C1 segment of cervical spinal cord (tissue), 14 donors: ENCODE data around the gene RNLS.
"Not testable (repeated sequence)": the region's sequence is repeated elsewhere in the genome, so short reads cannot be mapped to it uniquely, and the experiment has no call there.

ENCODE experiments used
- DNase-seq, 14 donors: peaks; one replicate each; lab custom pipeline; 2025; lab: John Stamatoyannopoulos, UW

RNLS gene

DNA sequence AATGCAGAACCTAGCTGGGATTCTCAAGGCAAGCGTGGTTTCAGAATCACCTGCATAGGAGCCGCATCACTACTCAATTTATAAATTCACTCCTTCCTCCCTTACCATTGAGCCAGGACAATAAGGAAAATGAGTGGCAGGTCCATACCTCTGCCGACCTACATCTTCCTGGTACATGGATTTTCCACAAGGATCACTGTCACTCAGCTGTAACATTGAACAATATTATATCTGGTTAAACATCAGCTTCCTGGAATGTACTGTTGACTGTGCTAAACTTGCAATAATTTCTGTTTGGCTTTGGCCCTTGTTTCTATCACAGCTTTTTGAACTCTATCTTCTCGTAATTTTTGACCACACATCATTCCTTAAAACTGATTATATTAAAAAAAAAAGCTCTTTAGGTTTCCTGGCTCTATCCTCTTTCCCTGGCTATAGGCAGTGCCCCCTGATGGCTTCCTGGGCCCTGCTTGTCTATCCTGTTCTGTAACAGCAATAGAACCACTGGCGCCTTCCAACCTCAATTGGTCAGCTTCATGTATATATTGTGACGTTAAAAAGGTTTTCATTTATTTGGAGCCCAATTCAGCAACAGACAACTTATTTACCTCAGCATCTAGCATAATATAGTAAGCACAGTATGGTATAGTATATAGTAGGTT lies 59.2 kb downstream of the RNLS start:
- no peak for DNase-seq

DNA sequence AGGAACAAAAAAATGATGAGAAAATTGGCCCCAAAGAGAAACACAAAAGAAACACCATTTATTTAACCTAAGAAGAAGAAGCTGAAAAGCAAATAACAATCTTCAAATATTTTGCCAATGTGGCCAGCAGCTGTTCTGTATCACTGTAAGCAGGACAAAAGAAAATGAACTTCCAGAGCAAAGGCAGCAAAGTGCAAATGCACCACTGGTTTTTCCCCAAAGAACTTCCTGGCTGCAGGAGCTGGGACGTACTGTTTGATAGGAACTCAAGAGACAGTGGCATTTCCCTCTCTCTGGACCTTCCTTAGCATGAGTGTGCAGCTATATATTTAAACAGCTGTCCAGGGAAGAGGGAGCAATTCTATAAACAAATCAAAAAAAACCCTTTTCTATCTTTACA lies 60.4 kb downstream of the RNLS start:
- DNase-seq: no peak

DNA sequence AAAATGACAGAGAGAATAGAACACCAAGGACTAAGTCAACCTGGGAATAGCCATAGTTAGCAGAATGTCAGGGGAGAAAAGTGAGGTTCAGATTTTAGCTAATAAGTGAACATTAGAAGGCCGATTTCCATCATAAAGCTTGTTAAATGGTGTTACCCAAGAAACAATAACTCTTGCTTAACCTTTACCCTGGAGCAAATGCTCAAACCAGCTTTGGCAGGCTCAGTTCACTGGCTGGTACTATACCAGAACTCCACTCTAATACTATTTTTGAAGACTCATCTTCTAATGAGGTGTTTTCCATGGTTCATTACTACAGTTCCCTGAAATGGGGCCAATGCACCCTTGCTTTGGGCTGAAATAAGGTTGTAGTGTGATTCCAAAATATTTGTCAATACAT lies 61.3 kb downstream of the RNLS start:
- DNase-seq: no peak

DNA sequence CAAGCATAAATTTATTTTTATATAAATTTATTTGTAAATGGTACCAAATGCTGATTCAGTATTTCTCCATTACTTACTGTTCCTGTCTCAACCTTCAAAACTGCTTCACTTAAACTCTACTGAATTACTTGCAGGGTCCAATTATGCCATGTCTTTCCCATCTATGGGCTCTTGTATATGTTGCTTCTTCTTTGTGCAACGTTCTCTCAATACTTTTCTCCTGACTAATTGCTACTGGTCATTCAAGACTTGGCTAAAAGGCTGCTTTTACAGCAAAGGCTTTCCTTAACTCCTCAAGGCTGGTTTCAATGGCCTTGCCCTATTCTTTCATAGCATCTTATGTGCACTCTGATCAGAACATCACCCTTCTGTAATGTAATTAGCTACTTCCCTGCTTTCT lies 67.9 kb downstream of the RNLS start:
- no peak for DNase-seq

DNA sequence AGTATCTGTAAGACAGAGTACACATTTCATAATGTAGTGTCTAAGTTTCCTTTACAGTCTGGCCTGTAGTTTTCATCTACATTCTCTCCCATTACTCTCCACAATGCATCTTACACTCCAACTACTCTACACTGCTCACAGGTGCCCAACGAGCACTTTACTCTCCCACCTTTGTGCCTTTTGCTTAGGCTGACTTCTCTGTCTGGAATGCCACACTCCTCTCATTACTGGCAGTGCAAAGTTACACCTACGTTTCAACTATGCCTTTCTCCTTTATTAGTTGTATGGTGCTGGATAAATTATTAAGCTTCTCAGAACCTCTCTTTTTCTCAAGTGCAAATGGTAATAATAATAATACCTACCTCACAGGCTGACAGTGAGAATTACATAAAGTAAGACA lies 70.5 kb downstream of the RNLS start:
- no peak for DNase-seq

DNA sequence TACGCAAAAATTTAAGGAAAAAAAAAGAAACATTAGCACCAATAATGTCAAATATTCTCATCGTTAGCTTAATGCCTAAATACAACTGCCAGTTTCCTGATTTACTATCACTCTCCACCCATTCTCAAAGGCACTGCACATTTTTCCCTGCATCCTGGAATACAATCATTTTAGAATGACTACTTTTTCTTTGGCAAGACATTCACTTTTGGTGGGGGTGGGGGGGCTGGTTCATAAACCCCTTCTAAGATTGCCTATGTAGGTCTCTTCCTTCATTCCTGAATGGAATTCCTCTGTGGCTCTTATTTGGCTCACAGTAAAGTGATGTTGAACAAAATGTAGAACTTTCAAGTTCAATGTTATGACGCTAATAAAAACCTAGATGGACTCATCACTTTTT lies 74.3 kb downstream of the RNLS start:
- DNase-seq: no peak

DNA sequence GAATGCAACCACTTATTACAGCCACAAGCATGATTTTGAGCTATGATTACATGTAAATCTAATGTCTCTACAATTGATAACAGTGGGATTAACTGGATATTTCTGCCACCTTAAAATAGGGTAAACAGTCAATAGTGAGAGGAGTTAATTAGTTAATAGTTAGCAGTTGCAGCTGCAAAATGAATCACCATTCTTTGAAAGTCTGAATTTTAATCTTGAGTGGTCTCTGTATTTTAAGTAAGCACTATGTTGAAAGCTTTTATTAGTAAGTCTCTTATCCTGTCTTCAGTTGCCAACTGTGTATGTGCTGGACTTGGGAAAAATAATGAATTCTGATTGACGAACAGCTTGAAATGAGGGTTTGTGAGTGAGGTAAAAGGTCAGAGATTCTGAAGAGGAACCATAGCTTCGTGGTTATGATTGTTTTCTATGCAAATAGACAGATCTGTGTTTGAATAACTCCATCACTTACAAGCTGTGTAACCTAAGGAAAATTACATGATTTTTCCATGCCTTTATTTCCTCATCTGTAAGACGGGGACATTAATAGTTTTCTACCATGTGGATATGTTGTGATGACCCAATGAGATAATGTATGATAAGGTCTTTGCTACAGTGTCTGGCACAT lies 75.2 kb downstream of the RNLS start:
- DNase-seq: no peak

DNA sequence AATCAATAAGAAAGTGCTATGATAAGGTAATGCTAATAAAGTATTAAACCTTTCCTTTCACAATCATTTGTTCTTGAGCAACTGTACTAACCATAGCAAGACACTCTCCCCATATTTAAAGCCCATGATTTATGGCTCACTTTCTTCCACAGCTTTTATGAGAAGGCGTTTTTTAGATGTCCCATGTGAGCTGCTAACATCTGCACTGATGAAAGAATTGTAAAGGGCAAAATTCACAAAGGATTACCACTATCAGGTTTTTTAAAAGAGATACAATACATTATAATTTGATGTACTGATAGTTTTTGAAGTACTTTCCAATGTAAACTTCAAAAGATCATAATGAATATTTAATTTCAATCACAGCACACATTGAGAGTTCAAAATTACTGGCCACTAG lies 75.7 kb downstream of the RNLS start:
- no peak for DNase-seq

DNA sequence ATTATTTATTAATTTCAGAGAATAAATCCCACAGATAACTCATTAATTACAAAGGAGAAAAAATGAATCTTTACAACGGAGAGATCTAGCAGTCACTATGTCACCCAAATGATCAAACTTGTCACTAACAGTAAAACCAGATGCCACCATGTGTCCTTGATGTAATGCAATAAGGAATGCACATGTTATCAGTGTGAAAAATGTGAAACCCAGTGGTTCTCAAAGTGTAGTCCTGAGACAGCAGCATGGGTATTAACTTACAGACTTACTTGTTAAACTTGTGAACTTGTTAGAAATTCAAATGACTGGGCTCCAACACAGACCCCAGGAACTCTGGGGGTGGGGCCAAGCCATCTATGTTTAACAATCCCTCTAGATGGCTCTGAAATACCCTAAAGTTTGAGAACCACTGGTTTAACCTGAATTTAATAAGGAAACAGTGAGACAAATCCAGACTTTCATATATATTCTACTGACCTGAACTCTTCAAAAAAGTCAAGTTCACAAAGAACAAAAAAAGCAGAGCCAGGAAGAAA lies 77.4 kb downstream of the RNLS start:
- no peak for DNase-seq

DNA sequence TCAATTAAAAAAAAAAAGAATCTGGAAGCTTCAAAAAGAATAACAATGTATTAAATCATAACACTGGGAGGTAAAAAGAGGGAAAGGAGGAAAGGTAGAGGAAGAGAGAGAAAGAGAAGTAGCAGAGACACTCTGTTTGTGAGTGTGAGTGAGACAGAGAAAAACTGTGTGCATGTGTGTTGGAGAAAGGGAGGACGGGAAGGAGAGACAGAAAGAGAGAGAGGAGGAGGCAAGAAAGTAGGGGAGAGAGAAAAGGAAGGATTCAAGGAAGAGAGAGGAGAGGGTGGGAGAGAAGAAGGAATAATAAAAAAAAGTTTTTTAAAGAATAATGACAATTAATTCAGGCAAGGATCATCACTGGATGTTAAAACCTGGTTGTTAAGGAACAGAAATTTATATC lies 77.9 kb downstream of the RNLS start:
- DNase-seq: no peak

DNA sequence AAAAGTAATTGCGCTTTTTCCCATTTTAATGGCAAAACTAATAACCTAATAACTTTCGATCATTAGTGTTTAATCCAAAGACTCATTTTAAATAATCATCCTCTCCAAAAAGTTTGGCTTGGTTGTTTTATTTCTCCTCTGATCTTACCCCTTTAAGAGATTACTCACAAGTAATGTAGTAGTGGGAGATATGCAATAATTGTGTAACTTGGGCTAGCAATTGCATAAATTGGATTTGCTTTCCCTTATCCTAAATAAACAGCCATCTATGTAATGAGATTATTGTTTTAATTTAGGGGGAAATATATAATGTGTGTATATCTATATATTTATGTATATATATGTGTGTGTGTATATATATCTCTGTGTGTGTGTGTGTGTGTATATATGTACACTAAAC lies 82.5 kb downstream of the RNLS start:
- DNase-seq: no peak

DNA sequence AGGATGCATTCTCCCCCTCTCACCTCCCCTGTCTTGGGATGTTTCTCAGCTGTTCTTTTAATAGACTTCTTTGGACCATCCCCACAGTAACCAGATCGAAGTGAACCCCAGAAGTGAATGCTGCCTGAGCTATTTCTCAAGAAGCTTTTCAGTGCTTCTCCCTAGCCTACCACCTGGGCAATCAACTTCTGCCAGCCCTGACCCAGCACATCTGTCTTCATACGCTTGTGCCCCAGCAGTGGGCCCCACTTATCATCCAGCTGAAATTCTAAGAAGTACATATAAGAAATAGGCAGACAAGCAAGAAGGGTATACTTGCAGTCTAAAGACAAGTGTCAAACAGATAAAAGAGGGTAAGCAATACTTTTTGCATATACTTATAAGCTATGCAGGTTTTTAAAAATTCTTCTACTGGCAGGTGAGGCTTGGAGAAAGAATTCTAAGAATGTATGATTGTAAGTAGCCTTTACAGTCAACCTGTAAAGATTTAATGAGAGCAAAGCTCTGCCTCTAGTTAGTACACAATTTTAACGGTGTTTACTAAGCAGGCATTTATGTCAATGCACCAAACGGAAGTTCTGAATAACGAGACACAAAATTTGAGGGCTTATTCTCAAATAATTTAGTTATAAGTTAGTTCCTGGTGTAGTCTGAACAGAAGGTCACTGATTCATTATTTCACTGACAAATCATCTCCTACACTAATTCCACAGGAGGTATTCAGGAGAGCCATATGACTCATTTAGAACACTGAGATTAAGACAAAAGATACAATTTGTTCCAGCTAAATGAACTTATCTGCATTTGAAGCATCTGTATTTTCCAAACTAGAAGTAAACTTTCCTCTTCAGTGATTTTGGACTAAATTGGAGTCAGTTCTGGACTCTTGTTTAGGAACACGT lies 83.3 kb downstream of the RNLS start:
- no peak for DNase-seq

DNA sequence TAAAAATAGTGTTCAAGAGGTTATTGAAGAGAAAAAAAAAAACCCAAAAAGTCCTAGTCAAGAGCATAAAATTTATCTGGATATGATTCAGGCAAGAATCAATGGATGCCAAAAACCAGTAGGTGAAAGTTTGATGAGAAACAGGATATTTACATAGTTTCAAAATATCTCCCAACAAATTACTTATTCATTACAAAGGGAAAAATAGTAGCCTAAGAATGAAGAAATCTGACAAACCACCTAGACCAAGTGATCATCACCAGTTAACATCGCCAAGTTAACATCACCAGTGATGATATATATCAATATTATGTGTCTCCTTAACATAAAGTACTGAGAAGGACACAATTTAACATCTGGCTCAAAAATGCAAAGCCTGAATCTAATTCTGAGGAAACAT lies 85.2 kb downstream of the RNLS start:
- no peak for DNase-seq

DNA sequence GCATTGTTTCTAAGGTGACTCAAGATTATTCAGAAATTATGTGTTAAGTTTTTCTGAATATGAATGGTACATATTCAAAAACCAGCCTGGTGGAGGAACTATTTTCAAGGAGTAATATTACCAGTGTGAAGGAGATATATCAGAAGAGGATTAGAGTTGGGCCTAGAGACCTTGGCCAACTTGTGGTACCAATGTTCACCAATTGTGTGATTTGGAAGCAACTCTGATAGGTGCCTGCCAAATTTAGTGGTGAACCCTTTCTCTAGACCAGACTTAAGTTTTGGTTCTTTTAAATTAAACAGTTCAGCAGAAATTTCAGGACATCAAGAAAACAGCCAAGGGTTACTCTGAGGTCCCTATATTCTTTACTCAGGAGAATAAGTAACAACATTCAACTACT lies 88.6 kb downstream of the RNLS start:
- no peak for DNase-seq

DNA sequence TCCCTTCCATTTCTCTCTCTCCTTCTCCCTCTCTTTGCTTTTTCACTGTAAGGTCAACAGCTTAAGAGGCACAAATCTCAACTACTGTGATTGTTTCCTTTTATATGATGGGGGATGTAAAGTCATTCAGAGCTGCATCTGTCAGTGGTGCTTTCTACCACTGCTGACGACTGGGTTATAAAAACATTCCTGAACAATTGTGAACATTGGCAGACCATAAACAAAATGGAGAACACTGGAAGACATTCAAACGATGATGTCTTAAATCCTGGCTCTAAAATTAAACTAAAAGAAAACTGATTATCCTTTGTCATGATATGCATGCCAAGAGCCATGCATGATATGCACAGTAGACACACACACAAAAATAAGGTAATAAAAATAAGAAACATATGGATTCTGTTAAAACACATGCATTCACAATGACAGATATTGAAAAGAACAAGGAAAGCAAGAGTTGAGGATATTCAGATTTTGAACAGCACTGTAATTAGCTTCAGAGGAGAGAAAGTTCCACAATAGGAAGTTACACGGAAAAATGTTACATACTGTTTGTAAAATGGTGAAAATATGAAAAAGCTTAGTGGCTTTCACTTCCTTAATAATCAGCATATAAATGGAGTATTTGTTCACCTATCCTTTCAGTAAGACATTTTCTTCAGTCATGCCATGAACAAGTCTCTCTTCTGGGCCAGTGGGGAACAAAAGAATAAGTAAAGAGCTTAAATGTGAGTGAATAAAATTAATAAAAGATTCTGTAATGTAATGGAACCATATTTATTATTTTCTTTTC lies 89.2 kb downstream of the RNLS start:
- no peak for DNase-seq

DNA sequence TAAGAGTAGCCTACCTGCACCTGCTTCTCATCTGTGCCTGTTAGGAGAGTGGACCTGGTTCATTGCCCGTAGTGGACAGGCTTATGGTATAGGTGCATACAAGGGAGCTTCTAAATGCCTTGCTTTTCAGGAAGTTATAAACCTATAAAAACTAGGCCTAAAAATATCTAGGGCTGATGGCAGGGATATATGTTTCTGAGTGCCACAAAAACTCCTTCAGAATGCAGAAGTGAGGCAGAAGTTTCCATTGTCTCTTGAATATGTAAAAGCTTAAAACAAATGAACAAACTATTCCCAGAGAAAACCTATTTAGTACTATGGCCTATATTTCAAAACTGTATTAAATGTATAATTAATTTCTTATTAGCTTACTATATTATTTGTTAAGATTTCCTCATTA lies 91.8 kb downstream of the RNLS start:
- no peak for DNase-seq

DNA sequence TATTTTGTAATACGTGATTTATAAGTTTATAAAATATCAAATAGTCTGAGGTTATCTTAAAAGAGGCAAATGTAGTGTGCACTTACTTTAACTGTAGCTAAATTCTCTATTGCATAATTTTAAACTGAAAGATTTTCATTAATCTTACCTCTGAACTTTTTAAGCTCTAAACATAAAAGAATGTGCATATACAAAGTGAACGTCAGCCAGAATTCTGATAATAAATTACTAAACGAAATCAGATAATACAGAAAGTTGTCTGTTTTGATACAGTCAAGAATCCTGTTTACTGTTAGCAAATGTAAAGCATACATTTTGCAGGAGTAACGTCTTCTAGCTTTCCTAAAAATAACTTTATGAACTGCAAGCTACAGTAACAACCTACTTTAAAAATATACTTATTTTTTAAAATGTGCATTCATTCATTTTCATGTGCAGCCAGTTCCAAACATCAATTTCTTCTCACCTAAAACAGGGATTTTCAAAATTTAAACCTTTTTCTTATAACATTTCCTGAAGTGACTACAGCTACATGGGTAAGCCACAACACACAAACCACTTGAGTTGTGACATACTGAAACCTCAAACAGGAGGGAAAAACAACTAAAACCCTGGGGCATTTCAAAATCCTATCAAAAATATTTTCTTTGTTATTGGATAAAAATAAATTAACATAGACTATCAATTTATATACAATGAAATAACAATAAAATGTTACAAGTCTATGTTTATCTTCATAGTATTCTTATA lies 92.7 kb downstream of the RNLS start:
- DNase-seq: no peak

DNA sequence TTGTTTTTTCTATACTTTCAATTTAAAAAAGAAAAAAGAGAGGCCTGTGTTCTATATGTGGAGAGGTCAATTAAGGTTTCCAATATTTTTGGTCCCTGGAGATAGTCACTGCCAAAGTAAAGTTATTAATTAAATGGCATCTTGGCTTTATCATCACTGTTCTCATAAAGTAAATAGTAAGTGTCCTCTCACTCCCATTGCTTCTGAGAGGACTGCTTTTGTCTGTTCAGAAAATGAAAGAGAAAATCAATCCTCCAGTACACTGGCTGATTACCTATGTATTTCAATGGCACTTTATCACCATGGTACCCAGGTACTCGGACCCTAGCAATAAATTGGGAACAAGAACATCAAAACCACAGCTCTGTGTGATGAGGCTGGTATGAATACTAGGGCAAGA lies 94.0 kb downstream of the RNLS start:
- DNase-seq: no peak

DNA sequence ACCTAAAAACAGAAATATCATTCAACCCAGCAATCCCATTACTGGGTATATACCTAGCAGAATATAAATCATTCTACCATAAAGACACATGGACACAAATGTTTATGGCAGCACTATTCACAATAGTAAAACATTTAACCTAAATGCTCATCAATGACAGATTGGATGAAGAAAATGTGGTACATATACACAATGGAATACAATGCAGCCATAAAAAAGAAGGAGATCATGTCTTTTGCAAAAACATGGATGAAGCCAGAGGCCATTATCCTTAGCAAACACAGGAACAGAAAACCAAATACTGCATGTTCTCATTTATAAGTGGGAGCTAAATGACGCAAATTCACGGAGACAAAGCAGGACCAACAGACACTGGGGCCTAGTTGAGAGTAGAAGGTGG lies 96.3 kb downstream of the RNLS start:
- DNase-seq: not testable (repeated sequence)

DNA sequence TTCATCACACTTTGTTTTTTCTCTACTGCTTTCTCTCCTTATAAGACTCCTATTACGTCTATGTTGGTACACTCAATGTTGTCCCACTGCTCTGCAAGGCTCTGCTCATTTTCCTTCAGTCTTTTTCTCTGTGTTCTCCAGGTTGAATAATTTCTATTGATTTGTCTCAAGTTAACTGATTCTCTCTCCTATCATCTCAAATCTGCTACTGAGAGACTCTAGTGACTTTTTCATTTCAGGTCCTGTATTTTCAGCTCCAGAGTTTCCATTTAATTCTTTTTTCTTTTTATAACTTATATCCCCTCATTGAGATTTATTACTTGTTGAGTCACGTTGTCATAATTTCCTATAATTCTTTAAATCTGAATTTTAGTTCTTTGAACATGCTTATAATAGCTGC lies 100.9 kb downstream of the RNLS start:
- DNase-seq: no peak

DNA sequence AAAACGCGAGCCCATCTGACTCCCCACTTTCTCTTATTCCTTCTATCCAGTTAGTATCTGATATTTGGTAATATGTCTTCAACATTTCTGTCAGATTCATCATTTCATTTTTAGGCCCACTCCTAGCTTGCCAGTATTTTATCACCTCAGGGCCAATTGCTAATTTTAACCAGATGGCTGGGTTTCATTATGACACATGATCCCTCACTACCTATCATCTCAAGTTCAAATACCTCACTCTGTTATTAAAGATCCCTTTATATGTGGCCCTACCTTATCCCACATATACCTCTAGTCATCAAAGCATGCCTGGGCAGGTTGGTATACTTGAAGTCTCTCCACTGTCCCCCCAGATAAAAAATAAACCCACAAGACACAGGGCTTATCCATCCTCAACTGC lies 104.9 kb downstream of the RNLS start:
- no peak for DNase-seq
